HepG2 (cell line): ENCODE data around the gene STAMBPL1.

Experiments
- PATZ1 ChIP-seq: sonication (generic); formaldehyde crosslinking; IDR thresholded peaks from 2 replicates; pipeline ENCODE4 v1.4.0; 2020; ENCODE audit warnings: missing genetic modification reagents
- YY1 ChIP-seq: IDR thresholded peaks from 2 replicates; pipeline ENCODE4 v1.6.1; 2011; ENCODE audit warnings: low read length, low read depth, moderate library complexity, mild to moderate bottlenecking; ENCODE audit not compliant: insufficient read depth, insufficient replicate concordance
- ZNF839 ChIP-seq: sonication (generic); formaldehyde crosslinking; IDR thresholded peaks from 2 replicates; pipeline ENCODE4 v1.4.0; 2020; ENCODE audit warnings: missing genetic modification reagents, mild to moderate bottlenecking, borderline replicate concordance
- TF ChIP-seq, protein P1 (sequence below): sonication (generic); formaldehyde crosslinking; IDR thresholded peaks from 2 replicates; pipeline ENCODE4 v1.4.0; 2020; ENCODE audit warnings: missing genetic modification reagents

GRCh38 chr10:88833156-88833555 is 46.9 kb upstream of the STAMBPL1 start:
- TF ChIP-seq, protein P1, sequence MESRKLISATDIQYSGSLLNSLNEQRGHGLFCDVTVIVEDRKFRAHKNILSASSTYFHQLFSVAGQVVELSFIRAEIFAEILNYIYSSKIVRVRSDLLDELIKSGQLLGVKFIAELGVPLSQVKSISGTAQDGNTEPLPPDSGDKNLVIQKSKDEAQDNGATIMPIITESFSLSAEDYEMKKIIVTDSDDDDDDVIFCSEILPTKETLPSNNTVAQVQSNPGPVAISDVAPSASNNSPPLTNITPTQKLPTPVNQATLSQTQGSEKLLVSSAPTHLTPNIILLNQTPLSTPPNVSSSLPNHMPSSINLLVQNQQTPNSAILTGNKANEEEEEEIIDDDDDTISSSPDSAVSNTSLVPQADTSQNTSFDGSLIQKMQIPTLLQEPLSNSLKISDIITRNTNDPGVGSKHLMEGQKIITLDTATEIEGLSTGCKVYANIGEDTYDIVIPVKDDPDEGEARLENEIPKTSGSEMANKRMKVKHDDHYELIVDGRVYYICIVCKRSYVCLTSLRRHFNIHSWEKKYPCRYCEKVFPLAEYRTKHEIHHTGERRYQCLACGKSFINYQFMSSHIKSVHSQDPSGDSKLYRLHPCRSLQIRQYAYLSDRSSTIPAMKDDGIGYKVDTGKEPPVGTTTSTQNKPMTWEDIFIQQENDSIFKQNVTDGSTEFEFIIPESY (CRISPR knock-in tag), result no peak
- TF ChIP-seq YY1, result no peak
- no peak for TF ChIP-seq ZNF839
- TF ChIP-seq PATZ1 (CRISPR knock-in tag), result no peak
